HG03064 (cell line): Measurements from ENCODE around the gene IGFBP3.
"Not testable (repeated sequence)": the region's sequence is repeated elsewhere in the genome, so short reads cannot be mapped to it uniquely, and the experiment has no call there.

Experiments used
- ATAC-seq: cut with Tn5 transposase; IDR thresholded peaks from one replicate; pipeline ENCODE4 v1.9.1; 2021; ENCODE audit warnings: low read depth; ENCODE audit not compliant: unreplicated experiment

Gene IGFBP3, protein sequence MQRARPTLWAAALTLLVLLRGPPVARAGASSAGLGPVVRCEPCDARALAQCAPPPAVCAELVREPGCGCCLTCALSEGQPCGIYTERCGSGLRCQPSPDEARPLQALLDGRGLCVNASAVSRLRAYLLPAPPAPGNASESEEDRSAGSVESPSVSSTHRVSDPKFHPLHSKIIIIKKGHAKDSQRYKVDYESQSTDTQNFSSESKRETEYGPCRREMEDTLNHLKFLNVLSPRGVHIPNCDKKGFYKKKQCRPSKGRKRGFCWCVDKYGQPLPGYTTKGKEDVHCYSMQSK

DNA sequence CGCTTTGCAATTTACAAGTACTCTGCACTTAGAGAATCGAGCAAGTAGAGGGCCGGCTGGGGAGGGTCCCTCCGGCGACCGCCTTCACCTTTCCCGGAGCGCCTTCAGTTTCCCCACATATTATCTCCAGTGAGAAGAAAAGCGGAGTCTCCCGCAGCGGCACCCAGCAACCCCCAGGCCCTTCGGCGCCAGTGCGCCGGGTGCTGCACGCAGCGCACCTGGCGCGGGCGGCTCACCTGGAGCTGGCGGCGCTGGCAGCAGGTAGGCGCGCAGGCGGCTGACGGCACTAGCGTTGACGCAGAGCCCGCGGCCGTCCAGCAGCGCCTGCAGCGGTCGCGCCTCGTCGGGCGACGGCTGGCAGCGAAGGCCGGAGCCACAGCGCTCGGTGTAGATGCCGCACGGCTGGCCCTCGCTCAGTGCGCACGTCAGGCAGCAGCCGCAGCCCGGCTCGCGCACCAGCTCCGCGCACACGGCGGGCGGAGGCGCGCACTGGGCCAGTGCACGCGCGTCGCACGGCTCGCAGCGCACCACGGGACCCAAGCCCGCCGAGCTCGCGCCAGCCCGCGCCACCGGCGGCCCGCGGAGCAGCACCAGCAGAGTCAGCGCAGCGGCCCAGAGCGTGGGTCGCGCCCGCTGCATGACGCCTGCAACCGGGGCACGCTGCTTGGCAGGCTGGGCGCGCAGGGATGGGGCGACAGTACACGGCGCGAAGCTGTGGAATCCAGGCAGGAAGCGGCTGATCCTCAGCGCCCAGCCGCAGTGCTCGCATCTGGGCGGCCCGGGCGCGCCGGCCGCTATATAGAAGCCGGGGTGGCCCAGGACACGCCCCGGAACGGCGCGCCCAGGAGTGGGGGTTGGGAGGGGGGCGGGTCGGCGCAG, at the start of gene IGFBP3:
Gene IGFBP3, minus strand, starts transcription at position 771 of the 879 bp plus-strand sequence. Its CDS starts 132 bp downstream, at position 639.
- no peak for ATAC-seq

DNA sequence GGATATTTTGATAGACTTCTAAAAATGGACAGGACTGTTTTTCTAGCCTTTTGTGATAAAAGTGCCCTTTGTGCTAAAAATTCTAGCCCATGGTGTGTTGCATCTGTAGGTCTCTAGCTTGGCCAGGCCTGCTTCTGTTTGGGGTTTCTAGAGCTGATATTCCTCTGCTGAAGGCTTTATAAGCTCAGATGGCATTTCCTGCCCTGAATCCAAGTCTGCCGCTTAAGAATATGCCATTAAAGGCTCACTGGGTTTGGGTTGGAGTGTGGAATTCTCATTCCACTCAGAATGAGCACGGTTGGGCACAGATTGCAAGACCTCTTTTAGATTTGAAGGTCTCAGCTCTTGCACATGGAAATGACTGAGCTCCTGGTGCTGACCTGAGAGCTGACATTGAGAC, 49.4 kb upstream of the IGFBP3 start:
- ATAC-seq = no peak

DNA sequence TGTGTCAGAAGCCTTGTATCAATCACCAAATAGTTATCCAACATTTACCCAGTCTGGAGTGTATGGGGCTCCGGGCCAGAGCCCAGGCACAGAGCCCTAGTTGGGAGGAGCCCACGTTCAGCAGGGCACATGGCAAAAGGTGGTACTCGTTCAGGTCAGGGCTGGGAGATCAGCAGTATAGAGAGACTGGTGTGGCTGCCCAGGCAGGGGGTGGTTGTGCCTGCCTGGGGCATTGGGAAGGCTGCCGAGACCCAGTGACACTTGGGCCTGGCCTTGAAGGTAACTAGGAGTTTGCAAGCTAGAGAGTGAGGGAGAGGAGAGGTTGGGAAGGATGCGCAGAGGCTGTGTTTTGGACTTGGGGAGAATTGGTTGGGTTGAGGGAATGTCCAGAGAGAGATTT, 48.9 kb upstream of the IGFBP3 start:
- ATAC-seq = no peak

DNA sequence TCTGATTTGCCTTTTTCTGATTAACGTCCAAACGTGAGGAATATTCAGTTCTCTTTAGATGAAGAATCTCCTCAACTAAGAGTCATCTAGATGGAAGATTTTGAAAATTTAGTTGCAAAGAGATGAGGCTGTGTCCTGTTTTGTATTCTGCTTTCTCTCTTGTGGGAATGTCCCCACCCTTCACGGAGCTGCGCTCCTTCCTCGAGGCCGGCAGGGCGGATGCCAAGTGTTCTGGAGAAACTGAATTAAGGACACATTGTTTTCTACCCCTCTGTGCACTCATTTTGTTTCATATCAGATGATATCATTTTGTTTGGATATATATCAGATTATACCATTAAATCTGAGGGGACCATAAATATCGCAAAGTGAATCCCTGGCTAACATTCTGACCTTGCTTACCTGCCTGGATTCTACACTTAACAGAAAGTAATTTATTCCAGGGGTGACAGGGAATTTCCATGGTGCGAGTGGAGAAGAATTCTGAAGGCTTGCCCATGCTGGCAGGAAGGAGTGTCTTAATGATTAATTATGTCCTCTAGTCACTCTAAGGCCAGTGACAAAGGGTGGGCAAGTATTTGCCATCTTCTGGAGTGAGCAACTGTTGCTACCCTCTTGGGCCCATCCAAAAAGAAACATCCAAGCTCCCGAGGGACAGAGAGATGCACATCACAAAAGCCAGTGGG, 47.9 kb upstream of the IGFBP3 start:
- no peak for ATAC-seq

DNA sequence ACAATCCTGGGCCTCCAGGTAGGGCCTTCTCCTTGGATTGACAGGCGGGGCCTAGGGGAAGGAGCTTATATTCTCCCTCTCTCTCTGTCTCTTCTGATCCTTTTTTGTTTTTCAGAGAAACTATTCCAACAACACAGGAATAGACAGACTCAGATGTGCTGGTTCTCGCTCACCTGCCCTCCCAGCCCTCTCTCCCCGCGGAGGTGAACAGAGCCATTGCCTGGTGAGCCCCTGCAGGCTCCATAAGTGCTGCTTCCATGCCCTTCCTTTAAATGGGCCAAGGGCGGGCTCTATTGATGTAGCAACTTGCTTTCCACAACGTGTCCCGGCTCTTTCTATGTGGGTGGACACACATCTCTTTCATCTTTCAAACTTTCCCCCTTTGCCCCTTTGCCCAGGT, 47.2 kb upstream of the IGFBP3 start:
- no peak for ATAC-seq

DNA sequence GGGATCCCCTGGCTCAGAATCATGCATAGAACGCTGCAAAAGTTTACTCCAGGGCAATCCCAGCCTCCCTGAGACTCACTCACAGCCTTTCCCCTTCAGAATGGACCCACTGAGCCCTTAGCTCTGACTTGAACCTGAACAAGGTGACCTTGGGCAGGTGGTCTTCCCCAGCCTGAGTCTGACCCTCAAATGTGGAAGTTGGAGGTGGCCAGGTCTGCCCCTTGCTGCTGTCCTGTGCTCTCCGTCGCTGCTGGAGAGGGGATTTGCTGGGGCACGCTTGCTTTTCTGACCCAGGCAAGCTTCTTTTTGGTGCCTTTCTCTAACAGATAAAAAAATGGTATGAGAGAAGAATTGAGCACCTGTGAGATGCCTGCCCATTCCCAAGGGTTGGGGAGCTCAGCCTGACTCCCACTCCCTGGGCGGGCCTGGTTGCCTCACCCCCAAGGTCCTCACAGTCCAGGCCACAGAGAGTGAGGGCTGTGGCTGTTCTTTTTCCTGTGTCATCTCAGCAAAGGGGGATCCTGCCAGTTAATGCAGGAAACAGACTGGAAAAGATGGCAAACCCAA, 46.6 kb upstream of the IGFBP3 start:
- no peak for ATAC-seq

DNA sequence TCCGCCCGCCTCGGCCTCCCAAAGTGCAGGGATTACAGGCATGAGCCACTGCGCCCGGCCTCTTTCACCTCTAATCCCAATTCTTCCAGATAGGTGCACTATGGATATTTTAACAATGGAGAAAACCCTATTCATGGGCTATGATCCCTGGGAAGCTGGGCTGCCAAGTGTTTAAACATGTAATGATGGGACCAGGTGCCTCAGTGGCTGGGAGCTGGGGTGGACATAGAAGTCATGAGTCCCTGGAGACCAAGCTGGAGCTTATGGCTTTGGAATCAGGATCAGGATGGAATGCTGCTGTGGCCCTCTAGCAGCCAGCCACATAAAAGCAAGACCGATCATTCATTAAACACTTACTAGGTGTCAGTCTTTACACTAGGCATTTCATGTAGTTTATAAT, 41.8 kb upstream of the IGFBP3 start:
- no peak for ATAC-seq

DNA sequence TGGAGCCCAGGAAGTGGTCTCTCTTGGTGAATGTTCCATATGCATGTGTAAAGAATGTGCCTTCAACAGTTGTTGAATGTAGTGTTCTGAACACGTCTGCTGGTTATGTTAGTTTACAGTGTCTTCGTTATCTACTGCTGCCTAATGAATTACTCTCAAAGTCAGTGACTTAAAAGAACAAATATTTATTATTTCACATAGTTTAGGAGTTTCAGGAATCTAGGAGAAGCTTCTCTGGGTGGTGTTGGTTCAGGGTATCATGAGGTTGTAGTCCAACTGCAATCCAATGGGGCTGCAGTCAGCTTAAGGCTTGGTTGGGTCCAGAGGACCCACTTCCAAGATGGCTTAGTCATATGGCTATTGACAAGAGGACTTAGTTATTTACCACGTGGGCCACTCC, 36.6 kb upstream of the IGFBP3 start:
- ATAC-seq = no peak

DNA sequence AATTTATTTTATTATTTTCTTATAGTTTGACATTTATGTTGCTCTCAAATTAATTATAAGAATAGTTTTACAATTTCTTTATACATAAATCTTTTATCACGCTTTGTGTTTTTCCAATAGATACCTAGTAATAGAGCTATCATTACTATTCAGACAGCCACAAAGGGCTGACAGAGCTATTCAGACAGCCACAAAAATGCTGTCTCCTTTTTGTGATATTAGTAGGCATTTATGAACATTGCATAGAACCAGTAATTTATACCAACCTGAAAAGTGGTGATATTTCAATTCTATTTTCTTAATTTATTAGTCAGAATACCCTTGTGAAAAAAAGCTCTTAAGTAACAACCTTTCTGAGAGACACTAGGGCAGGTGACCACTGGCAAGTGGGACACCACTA, 34.2 kb upstream of the IGFBP3 start:
- no peak for ATAC-seq

DNA sequence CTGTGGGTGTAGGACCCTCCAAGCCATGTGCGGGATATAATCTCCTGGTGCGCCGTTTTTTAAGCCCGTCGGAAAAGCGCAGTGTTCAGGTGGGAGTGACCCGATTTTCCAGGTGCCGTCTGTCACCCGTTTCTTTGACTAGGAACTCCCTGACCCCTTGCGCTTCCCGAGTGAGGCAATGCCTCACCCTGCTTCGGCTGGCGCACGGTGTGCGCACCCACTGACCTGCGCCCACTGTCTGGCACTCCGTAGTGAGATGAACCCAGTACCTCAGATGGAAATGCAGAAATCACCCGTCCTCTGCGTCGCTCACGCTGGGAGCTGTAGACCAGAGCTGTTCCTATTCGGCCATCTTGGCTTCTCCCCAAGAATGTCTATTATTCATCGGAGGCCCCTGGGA, 32.0 kb upstream of the IGFBP3 start:
- ATAC-seq = not testable (repeated sequence)

DNA sequence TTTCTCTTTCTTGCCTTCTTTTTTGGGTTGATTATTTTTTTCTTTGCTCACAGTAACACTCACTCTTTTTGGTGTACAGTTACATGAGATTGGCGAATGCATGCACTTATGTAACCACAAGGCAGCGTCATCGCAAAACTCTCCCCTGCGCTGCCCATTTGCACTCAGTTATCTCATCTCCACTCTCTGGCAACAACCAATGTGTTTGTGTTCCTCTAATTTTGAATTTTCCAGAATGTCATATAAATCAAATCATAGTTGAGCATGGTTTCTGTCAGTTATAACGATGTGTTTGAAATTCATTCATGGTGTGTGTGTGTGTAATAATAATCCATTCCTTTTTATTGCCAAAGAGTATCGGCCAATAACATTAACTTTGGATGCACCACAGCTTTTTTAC, 23.0 kb upstream of the IGFBP3 start:
- no peak for ATAC-seq

DNA sequence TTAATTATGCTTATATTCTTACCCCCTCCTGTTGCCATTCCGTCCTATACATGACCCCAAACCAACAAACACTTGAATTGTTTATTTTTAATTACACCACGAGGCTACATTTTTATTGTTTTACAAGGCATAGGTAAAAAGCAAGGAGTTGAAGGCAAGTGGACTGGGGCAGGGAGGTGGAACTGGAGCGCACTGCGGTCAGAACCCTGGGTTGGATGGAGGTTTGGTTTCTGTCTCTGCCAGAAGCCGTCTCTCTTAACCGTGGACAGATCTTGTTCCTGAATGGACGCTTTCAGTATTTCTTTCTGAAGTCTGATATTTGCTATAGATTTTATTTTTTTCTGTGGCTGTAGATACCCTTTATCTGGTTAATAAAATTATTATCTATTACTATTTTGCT, 19.9 kb upstream of the IGFBP3 start:
- ATAC-seq = no peak

DNA sequence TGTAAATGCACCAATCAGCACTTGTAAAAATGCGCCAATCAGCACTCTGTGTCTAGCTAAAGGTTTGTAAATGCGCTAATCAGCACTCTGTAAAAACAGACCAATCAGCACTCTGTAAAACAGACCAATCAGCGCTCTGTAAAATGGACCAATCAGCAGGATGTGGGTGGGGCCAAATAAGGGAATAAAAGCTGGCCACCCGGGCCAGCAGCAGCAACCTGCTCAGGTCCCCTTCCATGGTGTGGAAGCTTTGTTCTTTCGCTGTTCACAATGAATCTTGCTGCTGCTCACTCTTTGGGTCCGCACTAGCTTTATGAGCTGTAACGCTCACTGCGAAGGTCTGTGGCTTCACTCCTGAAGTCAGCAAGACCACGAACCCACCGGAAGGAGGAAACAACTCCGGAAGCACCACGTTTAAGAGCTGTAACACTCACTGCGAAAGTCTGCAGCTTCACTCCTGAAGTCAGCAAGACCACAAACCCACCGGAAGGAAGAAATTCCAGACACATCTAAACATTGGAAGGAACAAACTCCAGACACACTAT, 19.2 kb upstream of the IGFBP3 start:
- not testable (repeated sequence) for ATAC-seq

DNA sequence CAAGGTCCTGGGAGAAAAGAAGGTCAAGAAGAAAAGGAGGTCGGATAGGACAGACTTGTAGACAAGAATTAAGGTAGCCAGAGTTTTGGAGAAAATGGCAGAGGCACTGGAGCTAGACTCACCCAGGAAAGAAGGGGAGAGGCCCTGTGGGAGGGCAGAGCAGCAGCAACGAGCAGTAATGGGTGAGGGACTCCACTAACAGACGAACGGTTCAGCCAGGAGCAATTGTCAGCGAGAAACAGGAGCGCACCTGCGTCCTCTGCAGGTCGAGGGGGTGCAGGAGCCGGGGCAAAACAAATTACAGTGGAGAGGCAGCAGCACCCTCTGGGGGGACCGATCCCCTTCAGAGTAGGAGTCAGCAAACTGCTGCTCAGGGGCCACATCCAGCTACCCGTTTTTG, 18.5 kb upstream of the IGFBP3 start:
- ATAC-seq = no peak

DNA sequence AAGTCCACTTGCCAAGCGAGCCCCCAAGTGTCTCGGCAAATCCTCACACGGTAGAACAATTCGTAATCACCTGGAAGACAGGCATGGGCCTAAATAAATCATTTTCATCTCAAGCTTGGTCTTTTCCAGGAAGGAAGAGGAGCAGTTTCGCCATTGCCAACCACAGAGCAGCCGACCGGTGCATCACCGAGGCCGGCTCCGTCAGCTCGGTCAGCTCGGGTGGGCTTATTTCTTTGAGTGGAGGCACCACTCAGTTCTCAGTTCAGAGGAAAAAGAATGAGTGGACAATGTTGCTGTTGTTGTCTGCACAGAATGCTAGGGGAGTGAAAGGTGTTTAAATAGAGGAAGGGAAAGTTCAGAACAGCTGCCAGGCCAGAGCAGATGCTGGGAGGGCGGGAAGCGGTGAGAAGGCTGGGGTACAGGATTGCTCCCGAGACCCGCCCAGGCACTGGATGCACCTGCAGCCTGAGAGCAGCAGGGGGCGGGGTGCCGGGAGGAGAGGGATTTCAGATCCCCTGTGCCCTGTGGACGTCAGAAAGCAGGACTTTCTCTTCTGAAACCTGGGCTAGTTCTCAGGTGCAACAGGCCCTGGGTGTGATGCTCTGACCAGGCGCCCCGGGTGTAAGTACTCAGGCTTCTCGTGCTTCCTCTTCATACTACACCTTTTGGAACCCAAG, 17.7 kb upstream of the IGFBP3 start:
- ATAC-seq = no peak

DNA sequence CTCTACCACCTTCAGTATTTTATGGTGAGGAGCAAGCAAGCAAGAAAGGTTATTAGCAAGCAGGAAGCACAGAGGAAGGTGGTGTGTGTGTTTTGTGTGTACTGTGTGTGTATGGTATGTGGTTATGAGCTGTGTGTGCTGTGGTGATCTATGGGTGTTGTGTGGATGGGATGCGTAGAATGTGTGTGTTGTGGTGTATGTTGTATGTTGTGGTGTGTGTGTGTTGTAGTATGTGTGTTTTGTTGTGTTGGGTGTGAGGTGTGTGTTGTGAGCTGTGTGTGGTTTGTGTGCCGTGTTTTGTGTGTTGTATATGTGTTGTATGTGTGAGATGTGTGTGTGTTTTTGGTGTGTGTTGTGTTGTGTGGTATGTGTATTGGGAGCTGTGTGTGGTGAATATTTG, 16.8 kb upstream of the IGFBP3 start:
- ATAC-seq = no peak

DNA sequence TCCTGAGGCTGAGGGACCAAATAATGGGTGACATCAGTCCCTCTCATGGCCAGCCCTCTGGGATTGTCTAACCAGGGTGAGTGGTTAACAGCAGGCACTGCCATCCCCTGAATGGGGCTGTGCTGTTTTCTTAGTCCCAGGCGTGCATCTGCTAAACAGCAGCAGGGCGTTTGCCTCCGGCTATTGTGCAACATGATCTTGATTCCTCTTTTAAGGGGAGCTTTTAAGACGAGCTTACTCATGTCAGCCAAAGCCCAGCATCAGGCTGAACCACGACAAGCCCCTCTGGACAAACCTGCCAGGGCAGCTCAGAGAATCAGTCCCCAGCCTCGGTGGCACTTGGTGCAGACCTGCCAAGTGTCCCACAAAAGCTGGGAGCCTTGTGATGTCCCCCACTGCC, 16.2 kb upstream of the IGFBP3 start:
- ATAC-seq = no peak

DNA sequence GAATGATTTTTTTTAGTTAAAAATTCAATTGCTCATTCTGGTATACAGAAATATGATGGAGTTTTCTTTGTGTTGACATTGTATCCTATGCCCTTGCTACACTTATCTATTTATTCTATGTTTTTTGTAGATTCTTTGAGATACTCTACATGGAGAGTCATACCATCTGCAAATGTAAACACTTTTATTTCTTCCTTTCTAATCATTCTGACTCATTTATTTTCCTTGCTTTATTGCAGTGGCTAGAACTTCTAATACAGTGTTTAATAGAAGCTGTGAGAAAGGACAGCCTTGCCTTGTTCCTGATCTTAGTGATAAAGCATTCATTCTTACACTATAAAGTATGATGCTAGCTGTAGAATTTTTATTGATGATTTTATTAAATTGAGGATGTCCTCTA, 9.9 kb upstream of the IGFBP3 start:
- ATAC-seq = no peak

DNA sequence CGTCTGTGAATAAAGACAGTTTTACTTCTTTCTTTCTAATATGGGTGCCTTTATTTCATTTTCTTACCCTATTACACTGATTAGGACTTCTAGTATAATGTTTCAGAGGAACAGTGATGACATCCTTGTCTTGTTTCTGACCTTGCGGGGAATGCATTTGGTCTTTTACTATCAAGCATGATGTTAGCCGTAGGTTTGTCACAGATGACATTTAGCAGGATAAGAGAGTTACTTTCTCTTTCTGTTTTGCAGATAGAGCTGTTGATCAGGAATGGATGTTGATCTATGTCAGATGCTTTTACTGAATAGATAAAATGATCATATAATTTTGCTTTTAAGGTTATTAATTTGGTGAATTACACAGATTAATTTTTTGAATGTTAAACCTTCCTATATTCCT, 6.6 kb upstream of the IGFBP3 start:
- no peak for ATAC-seq

DNA sequence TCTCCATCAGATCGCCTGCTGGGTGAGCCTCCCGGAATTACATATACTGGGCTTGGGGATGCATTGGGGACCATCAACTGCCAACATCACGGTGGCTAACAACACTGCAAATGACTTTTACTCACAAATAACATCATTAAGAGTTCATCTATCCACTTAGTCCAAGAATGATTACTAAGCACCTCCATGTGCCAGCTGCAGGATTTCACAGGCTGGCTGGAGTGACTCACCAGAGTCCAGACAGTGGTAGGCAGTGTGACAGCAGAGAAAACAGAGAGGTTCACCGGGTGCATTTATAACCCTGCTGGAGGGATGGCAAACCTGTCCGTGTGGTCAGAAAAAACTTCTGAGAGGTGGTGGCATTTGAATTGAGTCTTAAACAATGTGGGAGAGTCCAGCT, 3.2 kb upstream of the IGFBP3 start:
- ATAC-seq = no peak
